ENCODE measurements around the gene TMEM63C. TPM values are rescaled to one million over a fixed set of nuclear protein-coding genes. Genes with fewer than 3 reads are reported as not detected.

TMEM63C gene
- total RNA-seq, 1 experiment from 2014 or later, result 0.13 TPM

DNA sequence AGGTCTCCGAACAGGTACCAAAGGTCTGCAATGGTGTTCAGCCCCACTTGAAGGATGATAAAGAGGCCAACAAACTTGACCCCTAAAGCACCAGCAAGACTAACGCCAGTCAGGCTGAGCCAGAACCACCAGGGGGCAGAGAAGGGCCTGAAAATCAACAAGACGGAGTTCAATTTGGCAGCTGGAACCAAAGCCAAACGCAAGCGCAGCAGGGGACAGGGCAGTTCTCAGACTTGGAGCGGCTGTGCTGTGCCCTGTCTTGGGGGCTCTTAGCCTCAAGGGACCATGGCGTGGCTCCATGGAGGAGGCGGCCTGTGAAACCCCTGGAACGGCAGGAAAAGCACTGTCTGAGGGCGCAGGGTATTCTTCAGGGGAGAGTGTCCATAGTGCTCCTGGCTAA is 119.5 kb downstream of the TMEM63C start:
- Histone ChIP-seq H3K9me3 (ENCODE audit: low read depth, low read length, poor library complexity, severe bottlenecking) (no peaks in the 10 kb centered on the region), H3K4me3 (ENCODE audit: low read depth, low read length, poor library complexity, severe bottlenecking) (no peak overlapping the region), H3K27ac (ENCODE audit: low read depth, low read length, poor library complexity, severe bottlenecking) (no peak overlapping the region), H3K4me1 (ENCODE audit: insufficient read depth, low read length, poor library complexity, severe bottlenecking) (no peaks in the 10 kb centered on the region), H3K27me3 (replicated peaks; ENCODE audit: insufficient read depth, low read depth, low read length, poor library complexity) (no peaks in the 10 kb centered on the region), H3K36me3 (ENCODE audit: insufficient read depth, low read length, poor library complexity, severe bottlenecking) (no peaks in the 10 kb centered on the region)
- POLR2A ChIA-PET (ENCODE audit: low non-redundant PET), result no interaction called here
- CTCF ChIA-PET, result interaction anchor here (2.1 kb wide), 1 partner anchor 14 kb away, joined by 15 read pairs; no protein-coding TSS in a partner anchor
- TF ChIP-seq EZH2 (IDR thresholded peaks at IDR 0.05; ENCODE audit: borderline replicate concordance, low read depth, low read length, poor library complexity, severe bottlenecking), result no peak
- TF ChIP-seq, protein P1, sequence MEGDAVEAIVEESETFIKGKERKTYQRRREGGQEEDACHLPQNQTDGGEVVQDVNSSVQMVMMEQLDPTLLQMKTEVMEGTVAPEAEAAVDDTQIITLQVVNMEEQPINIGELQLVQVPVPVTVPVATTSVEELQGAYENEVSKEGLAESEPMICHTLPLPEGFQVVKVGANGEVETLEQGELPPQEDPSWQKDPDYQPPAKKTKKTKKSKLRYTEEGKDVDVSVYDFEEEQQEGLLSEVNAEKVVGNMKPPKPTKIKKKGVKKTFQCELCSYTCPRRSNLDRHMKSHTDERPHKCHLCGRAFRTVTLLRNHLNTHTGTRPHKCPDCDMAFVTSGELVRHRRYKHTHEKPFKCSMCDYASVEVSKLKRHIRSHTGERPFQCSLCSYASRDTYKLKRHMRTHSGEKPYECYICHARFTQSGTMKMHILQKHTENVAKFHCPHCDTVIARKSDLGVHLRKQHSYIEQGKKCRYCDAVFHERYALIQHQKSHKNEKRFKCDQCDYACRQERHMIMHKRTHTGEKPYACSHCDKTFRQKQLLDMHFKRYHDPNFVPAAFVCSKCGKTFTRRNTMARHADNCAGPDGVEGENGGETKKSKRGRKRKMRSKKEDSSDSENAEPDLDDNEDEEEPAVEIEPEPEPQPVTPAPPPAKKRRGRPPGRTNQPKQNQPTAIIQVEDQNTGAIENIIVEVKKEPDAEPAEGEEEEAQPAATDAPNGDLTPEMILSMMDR (conservative IDR thresholded peaks at IDR 0.05; ENCODE audit: low read depth, low read length), result peak; percentile 81
- no TSS peak for BruUV-seq (replicated peaks)
- DNase-seq (ENCODE audit: low spot score), result peak; percentile 78
- intact Hi-C loops (cut with micrococcal nuclease; ENCODE audit: unreplicated experiment), result no loop called here

DNA sequence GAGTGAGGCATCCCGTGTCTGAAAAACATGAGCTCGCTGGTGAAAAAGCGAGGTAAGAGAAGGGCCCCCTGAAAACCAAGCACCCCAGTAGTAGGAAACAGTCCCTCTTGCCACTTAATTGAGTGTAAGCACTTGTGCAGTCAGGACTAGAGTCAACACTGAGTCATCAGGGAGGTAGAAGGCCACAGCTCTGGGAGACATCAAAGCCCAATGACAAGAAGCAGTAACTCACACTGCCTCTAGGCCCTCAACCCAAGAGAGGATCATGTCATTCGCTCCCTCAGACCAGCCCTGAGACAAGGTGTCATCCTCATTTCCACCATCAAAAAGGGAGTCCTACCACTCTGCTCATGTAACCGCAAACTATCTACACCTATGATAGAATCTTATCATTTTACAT is 121.3 kb downstream of the TMEM63C start:
- POLR2A ChIA-PET (ENCODE audit: low non-redundant PET), result no interaction called here
- no peak for DNase-seq (ENCODE audit: low spot score)
- H3K9me3 ChIP-seq (ENCODE audit: low read depth, low read length, poor library complexity, severe bottlenecking), result no peaks in the 10 kb centered on the region
- no peaks in the 10 kb centered on the region for H3K27me3 ChIP-seq (replicated peaks; ENCODE audit: insufficient read depth, low read depth, low read length, poor library complexity)
- no peak overlapping the region for H3K27ac ChIP-seq (ENCODE audit: low read depth, low read length, poor library complexity, severe bottlenecking)
- H3K4me1 ChIP-seq (ENCODE audit: insufficient read depth, low read length, poor library complexity, severe bottlenecking), result no peaks in the 10 kb centered on the region
- no TSS peak for BruUV-seq (replicated peaks)
- no peak overlapping the region for H3K4me3 ChIP-seq (ENCODE audit: low read depth, low read length, poor library complexity, severe bottlenecking)
- H3K36me3 ChIP-seq (ENCODE audit: insufficient read depth, low read length, poor library complexity, severe bottlenecking), result no peaks in the 10 kb centered on the region
- intact Hi-C loops (cut with micrococcal nuclease; ENCODE audit: unreplicated experiment), result no loop called here
- CTCF ChIA-PET, result interaction anchor here (1.0 kb wide), 1 partner anchor 13 kb away, joined by 3 read pairs; no protein-coding TSS in a partner anchor
- TF ChIP-seq, protein P1 (conservative IDR thresholded peaks at IDR 0.05; ENCODE audit: low read depth, low read length), result no peak
- TF ChIP-seq EZH2 (IDR thresholded peaks at IDR 0.05; ENCODE audit: borderline replicate concordance, low read depth, low read length, poor library complexity, severe bottlenecking), result no peak

DNA sequence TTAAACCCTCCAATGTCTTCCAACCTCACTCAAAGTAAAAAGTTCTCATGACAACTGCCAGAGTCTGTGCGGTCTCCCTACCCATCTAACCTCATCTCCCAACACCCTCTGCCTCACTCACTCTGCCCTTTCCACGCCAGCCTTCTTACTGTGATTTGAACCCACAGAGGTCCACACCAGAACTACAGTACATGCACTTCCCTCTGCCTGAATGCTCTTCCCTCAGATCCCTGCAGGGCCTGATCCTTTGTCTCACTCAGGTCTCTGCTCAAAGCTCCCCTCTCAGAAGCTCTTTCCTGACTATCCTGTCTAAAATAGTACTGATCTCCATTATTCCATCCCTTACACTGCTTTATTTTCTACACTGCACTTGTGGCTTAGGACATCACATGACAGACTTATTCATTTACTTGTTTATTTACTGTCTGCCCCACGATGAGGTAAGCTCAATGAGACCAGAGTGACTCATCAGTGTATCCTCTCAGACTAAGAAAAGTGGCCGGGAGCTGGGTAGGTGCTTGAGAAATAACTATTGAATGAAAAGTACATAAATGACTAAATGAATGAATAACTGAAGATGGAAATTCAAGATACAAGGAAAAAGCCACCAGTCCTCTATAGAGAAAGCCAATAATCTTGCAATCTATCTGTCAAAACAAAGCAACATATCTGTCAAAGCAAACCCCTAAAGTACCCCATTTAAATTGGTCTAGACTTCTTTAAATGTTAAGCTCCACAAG is 122.0 kb downstream of the TMEM63C start:
- no peaks in the 10 kb centered on the region for H3K9me3 ChIP-seq (ENCODE audit: low read depth, low read length, poor library complexity, severe bottlenecking)
- H3K27ac ChIP-seq (ENCODE audit: low read depth, low read length, poor library complexity, severe bottlenecking), result no peak overlapping the region
- intact Hi-C loops (cut with micrococcal nuclease; ENCODE audit: unreplicated experiment), result no loop called here
- no TSS peak for BruUV-seq (replicated peaks)
- no peaks in the 10 kb centered on the region for H3K27me3 ChIP-seq (replicated peaks; ENCODE audit: insufficient read depth, low read depth, low read length, poor library complexity)
- peak; percentile 32 for DNase-seq (ENCODE audit: low spot score)
- H3K4me3 ChIP-seq (ENCODE audit: low read depth, low read length, poor library complexity, severe bottlenecking), result no peak overlapping the region
- H3K4me1 ChIP-seq (ENCODE audit: insufficient read depth, low read length, poor library complexity, severe bottlenecking), result no peaks in the 10 kb centered on the region
- H3K36me3 ChIP-seq (ENCODE audit: insufficient read depth, low read length, poor library complexity, severe bottlenecking), result no peaks in the 10 kb centered on the region
- TF ChIP-seq EZH2 (IDR thresholded peaks at IDR 0.05; ENCODE audit: borderline replicate concordance, low read depth, low read length, poor library complexity, severe bottlenecking), result no peak
- TF ChIP-seq, protein P1 (conservative IDR thresholded peaks at IDR 0.05; ENCODE audit: low read depth, low read length), result no peak
- CTCF ChIA-PET, result interaction anchor here (0.6 to 1.1 kb wide), 4 partner anchors 13 to 1015 kb away, joined by 3 to 7 read pairs (median 4); no protein-coding TSS in a partner anchor
- POLR2A ChIA-PET (ENCODE audit: low non-redundant PET), result no interaction called here

All from A673 (cell line).